SK-N-MC (cell line): Measurements from ENCODE around the gene ELP2.

Source experiments
- EZH2 ChIP-seq: fragments of 200-600 bp; sonication (generic); IDR thresholded peaks from one replicate; pipeline ENCODE4 v1.6.1; 2017; ENCODE audit warnings: antibody characterized with exemption
- FOXP2 ChIP-seq: optimal IDR thresholded peaks from 2 replicates; pipeline ENCODE3; 2011; ENCODE audit warnings: mild to moderate bottlenecking, moderate library complexity; ENCODE audit not compliant: insufficient read depth; ENCODE audit errors: extremely low read length, control extremely low read depth
- POLR2AphosphoS5 ChIP-seq: IDR thresholded peaks from 2 replicates; pipeline ENCODE4 v1.6.1; 2012; ENCODE audit warnings: mild to moderate bottlenecking, low read depth, low read length, borderline replicate concordance

DNA sequence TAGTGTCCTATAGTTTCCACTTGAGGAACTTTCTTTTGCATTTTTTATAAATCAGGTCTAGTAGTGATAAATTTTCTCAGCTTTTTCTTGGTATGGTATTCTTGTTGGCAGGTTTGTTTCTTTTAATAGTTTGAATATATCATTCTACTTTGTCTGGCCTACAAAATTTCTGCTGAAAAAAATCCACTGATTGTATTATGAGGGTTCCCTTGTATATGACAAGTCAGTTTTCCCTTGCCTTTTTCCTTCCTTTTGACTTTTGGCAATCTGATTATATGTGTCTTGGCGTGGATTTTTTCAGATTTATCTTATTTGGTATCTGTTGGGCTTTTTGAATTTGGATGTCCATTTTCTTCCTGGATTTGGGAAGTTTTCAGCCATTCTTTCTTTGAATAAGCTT is 99.5 kb downstream of the ELP2 start:
- TF ChIP-seq EZH2 (no peak), POLR2AphosphoS5 (no peak), FOXP2 (no peak)
